ENCODE results near the gene MDFI. TPM values are rescaled to one million over a fixed set of nuclear protein-coding genes. Genes with fewer than 3 reads are reported as not detected.

MDFI gene
- total RNA-seq, 2 donors from 2014 or later: 52.7 to 80.0 TPM

GRCh38 chr6:41589636-41590622 lies 48.3 kb upstream of the MDFI start:
- no peak overlapping the region for H3K4me3 Mint-ChIP-seq
- no peak overlapping the region for H3K9ac ChIP-seq (ENCODE audit: extremely low read depth, low read length, poor library complexity, severe bottlenecking)
- no peak for TF ChIP-seq CTCF (conservative IDR thresholded peaks at IDR 0.05)
- WGBS, 2 experiments (ENCODE audit: insufficient coverage in 1 of 2, insufficient read length in 1 of 2): 94 to 97% methylated on average over 15 to 39 of the region's 39 CpGs
- H3K27ac ChIP-seq (ENCODE audit: low read depth, low read length): no peak overlapping the region
- H3K4me1 Mint-ChIP-seq: peaks cover 15% of the 10 kb centered on the region
- no peak for DNase-seq
- H3K27me3 ChIP-seq (ENCODE audit: control insufficient read depth, insufficient read depth, low read length, poor library complexity, severe bottlenecking): no peaks in the 10 kb centered on the region
- no peaks in the 10 kb centered on the region for H3K27me3 Mint-ChIP-seq (ENCODE audit: insufficient read depth)
- H3K27ac Mint-ChIP-seq: no peak overlapping the region
- H3K36me3 Mint-ChIP-seq (ENCODE audit: low read depth): peaks cover 57% of the 10 kb centered on the region
- H3K9me3 ChIP-seq (ENCODE audit: control insufficient read depth, low read length): no peaks in the 10 kb centered on the region
- no peak overlapping the region for H3K4me3 ChIP-seq (ENCODE audit: low read length)
- no peaks in the 10 kb centered on the region for H3K4me1 ChIP-seq (ENCODE audit: control insufficient read depth, insufficient read depth, low read length)
- no peaks in the 10 kb centered on the region for H3K9me3 Mint-ChIP-seq
- H3K36me3 ChIP-seq (ENCODE audit: control insufficient read depth, insufficient read depth, low read length): peaks cover 67% of the 10 kb centered on the region

- Histone ChIP-seq H3K9ac (ENCODE audit: extremely low read depth, low read length, poor library complexity, severe bottlenecking) (no peak overlapping the region), H3K36me3 (ENCODE audit: control insufficient read depth, insufficient read depth, low read length) (peaks cover 70% of the 10 kb centered on the region), H3K4me1 (ENCODE audit: control insufficient read depth, insufficient read depth, low read length) (no peaks in the 10 kb centered on the region), H3K9me3 (ENCODE audit: control insufficient read depth, low read length) (no peaks in the 10 kb centered on the region), H3K4me3 (ENCODE audit: low read length) (no peak overlapping the region), H3K27ac (ENCODE audit: low read depth, low read length) (no peak overlapping the region), H3K27me3 (ENCODE audit: control insufficient read depth, insufficient read depth, low read length, poor library complexity, severe bottlenecking) (no peaks in the 10 kb centered on the region)
- peaks cover 8% of the 10 kb centered on the region for H3K4me1 Mint-ChIP-seq
- H3K27me3 Mint-ChIP-seq (ENCODE audit: insufficient read depth): no peaks in the 10 kb centered on the region
- no peak overlapping the region for H3K27ac Mint-ChIP-seq
- no peak overlapping the region for H3K4me3 Mint-ChIP-seq
- peaks cover 57% of the 10 kb centered on the region for H3K36me3 Mint-ChIP-seq (ENCODE audit: low read depth)
- H3K9me3 Mint-ChIP-seq: no peaks in the 10 kb centered on the region
- WGBS, 2 experiments (ENCODE audit: insufficient coverage in 1 of 2, insufficient read length in 1 of 2): 92 to 94% methylated on average over 5 to 6 of the region's 6 CpGs
- DNase-seq: no peak
- TF ChIP-seq CTCF (conservative IDR thresholded peaks at IDR 0.05): no peak
Observed at GRCh38 chr6:41591122-41591521, 47.1 kb upstream of the MDFI start.

- no peaks in the 10 kb centered on the region for H3K27me3 Mint-ChIP-seq (ENCODE audit: insufficient read depth)
- no peak overlapping the region for H3K4me3 Mint-ChIP-seq
- peak; percentile 95 for DNase-seq
- H3K36me3 Mint-ChIP-seq (ENCODE audit: low read depth): peaks cover 60% of the 10 kb centered on the region
- no peaks in the 10 kb centered on the region for H3K27me3 ChIP-seq (ENCODE audit: control insufficient read depth, insufficient read depth, low read length, poor library complexity, severe bottlenecking)
- no peaks in the 10 kb centered on the region for H3K9me3 ChIP-seq (ENCODE audit: control insufficient read depth, low read length)
- no peaks in the 10 kb centered on the region for H3K4me1 ChIP-seq (ENCODE audit: control insufficient read depth, insufficient read depth, low read length)
- no peaks in the 10 kb centered on the region for H3K9me3 Mint-ChIP-seq
- 0 to 4% methylated on average over 1 to 7 of the region's 7 CpGs for WGBS, 2 experiments (ENCODE audit: insufficient coverage in 1 of 2, insufficient read length in 1 of 2)
- peak overlapping the region; percentile 44 for H3K27ac Mint-ChIP-seq
- no peak overlapping the region for H3K9ac ChIP-seq (ENCODE audit: extremely low read depth, low read length, poor library complexity, severe bottlenecking)
- H3K36me3 ChIP-seq (ENCODE audit: control insufficient read depth, insufficient read depth, low read length): peaks cover 73% of the 10 kb centered on the region
- peak; percentile 94 for TF ChIP-seq CTCF (conservative IDR thresholded peaks at IDR 0.05)
- no peak overlapping the region for H3K27ac ChIP-seq (ENCODE audit: low read depth, low read length)
- H3K4me3 ChIP-seq (ENCODE audit: low read length): no peak overlapping the region
- H3K4me1 Mint-ChIP-seq: peaks cover 8% of the 10 kb centered on the region
Observed at GRCh38 chr6:41591859-41592502, 46.3 kb upstream of the MDFI start.

All from endodermal cell (in vitro differentiated cells).